ENCODE data around the gene RANBP1. TPM values are rescaled to one million over a fixed set of nuclear protein-coding genes. Genes with fewer than 3 reads are reported as not detected.

The RANBP1 gene
- total RNA-seq, 1 experiment from 2014 or later: 522 TPM

GRCh38 chr22:20174785-20175596 lies 59.1 kb downstream of the RANBP1 start:
- no peak for DNase-seq
- Mint-ChIP-seq H3K27me3 (ENCODE audit: low read depth) (no peaks in the 10 kb centered on the region; the same call in 1 of the 2 replicates), H3K27ac (no peak overlapping the region), H3K4me1 (peaks cover 3 to 21% of the 10 kb centered on the region in 2 experiments; a peak in 2 of 4 replicates), H3K36me3 (ENCODE audit: insufficient read depth in 1 of 3, low read depth in 3 of 3) (no peaks in the 10 kb centered on the region), H3K9me3 (no peaks in the 10 kb centered on the region; a peak in 1 of 5 replicates), H3K4me3 (no peak overlapping the region)
- no peaks in the 10 kb centered on the region for H4K20me1 ChIP-seq (ENCODE audit: control insufficient read depth, insufficient read depth, insufficient read length)
- no peak overlapping the region for H2BK120ac ChIP-seq (ENCODE audit: low read depth, low read length, poor library complexity, severe bottlenecking)
- no peak overlapping the region for H3K4me2 ChIP-seq (ENCODE audit: insufficient read depth, insufficient read length, low read length)
- WGBS (ENCODE audit: extremely low coverage, insufficient read length, low lambda C conversion rate): no CpG with 5 or more reads among the region's 19 CpGs
- H3K79me1 ChIP-seq (ENCODE audit: insufficient read depth, low read depth, low read length, poor library complexity, severe bottlenecking): no peaks in the 10 kb centered on the region
- H2BK12ac ChIP-seq (ENCODE audit: insufficient read length, low read depth, low read length): no peak overlapping the region
- no peak overlapping the region for H3K4ac ChIP-seq (ENCODE audit: low read depth, low read length)
- TF ChIP-seq CTCF (conservative IDR thresholded peaks at IDR 0.05): peak; percentile 37; the same call in 2 of the 3 replicates
- H2AFZ ChIP-seq (ENCODE audit: low read length): no peak overlapping the region
- no peaks in the 10 kb centered on the region for H3K23me2 ChIP-seq (ENCODE audit: insufficient read length, low read depth, low read length, poor library complexity, severe bottlenecking)
- no peak overlapping the region for H2BK20ac ChIP-seq (ENCODE audit: low read depth, low read length, poor library complexity, severe bottlenecking)
- no peak overlapping the region for H3K9ac ChIP-seq (ENCODE audit: extremely low read depth, insufficient read length, low read length)
- H3K23ac ChIP-seq (ENCODE audit: insufficient read length, low read depth, low read length): no peak overlapping the region
- no peak overlapping the region for H4K91ac ChIP-seq (ENCODE audit: insufficient read length, low read depth, low read length)
- H2AK5ac ChIP-seq (ENCODE audit: insufficient read length, low read length): no peak overlapping the region
- no peak overlapping the region for H4K8ac ChIP-seq (replicated peaks; ENCODE audit: insufficient read length, low read depth, low read length)
- no peaks in the 10 kb centered on the region for H3K27me3 ChIP-seq (ENCODE audit: insufficient read depth, low read length)
- H4K5ac ChIP-seq (ENCODE audit: insufficient read length, low read depth, low read length): no peak overlapping the region
- H3K27ac ChIP-seq (ENCODE audit: insufficient read length, low read depth, low read length): no peak overlapping the region
- H3K18ac ChIP-seq (ENCODE audit: insufficient read length, low read depth, low read length): no peak overlapping the region
- no peak overlapping the region for H2BK15ac ChIP-seq (ENCODE audit: low read depth, low read length)
- H3T11ph ChIP-seq (ENCODE audit: low read length): no peak overlapping the region
- no peaks in the 10 kb centered on the region for H3K79me2 ChIP-seq (ENCODE audit: insufficient read depth, low read length)
- no peaks in the 10 kb centered on the region for H3K9me3 ChIP-seq (ENCODE audit: control insufficient read depth, low read depth, low read length)
- no peak overlapping the region for H2BK5ac ChIP-seq (ENCODE audit: insufficient read length, low read length)
- no peak overlapping the region for H3K56ac ChIP-seq (ENCODE audit: insufficient read length, low read depth, low read length)
- no peaks in the 10 kb centered on the region for H3K4me1 ChIP-seq (ENCODE audit: insufficient read depth, low read length)
- H3K14ac ChIP-seq (ENCODE audit: insufficient read depth, low read length): no peak overlapping the region

Data from H9 (cell line).